Endothelial cell (in vitro differentiated cells): ENCODE data around the gene AKIRIN2. TPM values are rescaled to one million over a fixed set of nuclear protein-coding genes. Genes with fewer than 3 reads are reported as not detected.
A peak's percentile ranks its signal among the peaks of the same experiment; 100 is the strongest.
"Not testable (repeated sequence)": the region's sequence is repeated elsewhere in the genome, so short reads cannot be mapped to it uniquely, and the experiment has no call there.

ENCODE experiments used
- DNase-seq: peaks from one replicate; pipeline ENCODE4 v3.0.0; 2021; ENCODE audit warnings: low spot score
- H3K27ac Mint-ChIP-seq: one replicate; pipeline ENCODE4 v1.8.0; 2021; ENCODE audit warnings: mixed read lengths, inconsistent platforms; ENCODE audit not compliant: unreplicated experiment
- H3K27me3 Mint-ChIP-seq: one replicate; pipeline ENCODE4 v1.8.0; 2021; ENCODE audit warnings: mild to moderate bottlenecking, moderate library complexity, mixed read lengths, inconsistent platforms; ENCODE audit not compliant: unreplicated experiment
- H3K36me3 Mint-ChIP-seq: one replicate; pipeline ENCODE4 v1.8.0; 2021; ENCODE audit warnings: mild to moderate bottlenecking, low read depth, mixed read lengths, inconsistent platforms; ENCODE audit not compliant: unreplicated experiment
- H3K4me1 Mint-ChIP-seq: one replicate; pipeline ENCODE4 v1.8.0; 2021; ENCODE audit warnings: mild to moderate bottlenecking, mixed read lengths, inconsistent platforms; ENCODE audit not compliant: unreplicated experiment
- H3K4me3 Mint-ChIP-seq: one replicate; pipeline ENCODE4 v1.8.0; 2021; ENCODE audit warnings: mild to moderate bottlenecking, mixed read lengths, inconsistent platforms; ENCODE audit not compliant: unreplicated experiment
- H3K9me3 Mint-ChIP-seq: one replicate; pipeline ENCODE4 v1.8.0; 2021; ENCODE audit warnings: mixed read lengths, inconsistent platforms; ENCODE audit not compliant: unreplicated experiment
- CTCF ChIP-seq: fragments of 200-600 bp; sonication (generic); IDR thresholded peaks from one replicate; pipeline ENCODE4 v1.5.0; 2021; ENCODE audit warnings: antibody characterized with exemption; ENCODE audit not compliant: unreplicated experiment
- total RNA-seq: library from RNA; stranded (reverse); fragmentation: NEBNext Ultra II Directional; extraction: Animal tissue kit (Norgen Biotek cat#: 25700); gene quantifications from one replicate; pipeline ENCODE4 v1.2.1, GENCODE V29; 2021; ENCODE audit not compliant: unreplicated experiment

The AKIRIN2 gene
- total RNA-seq, 1 donor from 2014 or later = 59.3 TPM

DNA sequence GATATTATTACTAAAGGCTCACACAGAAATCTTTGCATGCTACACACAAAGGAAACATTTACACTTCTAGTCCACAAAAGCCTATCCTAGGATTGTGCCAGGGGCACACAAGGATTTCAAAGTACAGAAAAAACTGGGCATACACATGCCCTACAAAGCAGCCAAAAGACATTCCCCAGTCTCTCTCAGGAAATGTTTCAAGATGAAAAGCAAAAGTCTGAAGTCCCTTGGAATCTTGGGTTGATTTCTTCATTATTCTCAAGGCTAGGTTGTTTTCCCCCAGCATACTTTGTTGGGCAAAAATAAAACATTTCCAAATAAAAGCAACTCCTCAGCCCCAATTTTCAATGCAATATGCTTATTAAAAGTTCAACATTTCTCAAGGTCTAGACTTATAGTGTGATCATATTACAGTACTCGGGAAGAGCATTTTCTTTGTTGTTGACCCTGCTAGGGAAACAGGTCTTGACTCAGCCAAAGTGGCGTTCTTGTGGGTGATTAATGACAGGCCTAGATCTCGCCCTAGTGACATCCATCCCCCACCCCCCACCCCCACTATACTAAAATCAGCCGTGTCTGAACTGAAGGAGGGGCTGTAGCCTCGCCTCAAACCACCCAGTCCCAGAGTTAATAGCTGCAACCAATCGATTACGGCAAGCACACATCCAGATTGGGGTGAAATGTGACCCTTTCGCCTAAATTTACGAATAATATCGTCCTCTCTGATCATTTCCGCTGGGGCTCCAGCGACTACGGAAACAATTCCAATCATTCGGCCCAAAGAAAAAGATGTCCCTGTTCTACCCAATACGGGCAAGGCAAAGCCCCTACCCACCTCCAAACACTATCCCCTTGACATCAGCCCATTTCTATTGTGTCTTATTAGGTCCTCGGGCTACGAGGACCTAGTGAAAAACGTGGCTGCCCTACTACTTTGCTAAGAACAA is 1.4 kb downstream of the AKIRIN2 start:
- TF ChIP-seq CTCF = no peak
- H3K4me3 Mint-ChIP-seq = peak overlapping the region; percentile 99
- H3K27me3 Mint-ChIP-seq = peaks cover 16% of the 10 kb centered on the region
- H3K27ac Mint-ChIP-seq = peak overlapping the region; percentile 99
- DNase-seq = peak; percentile 10
- no peaks in the 10 kb centered on the region for H3K9me3 Mint-ChIP-seq
- peaks cover 14% of the 10 kb centered on the region for H3K36me3 Mint-ChIP-seq
- H3K4me1 Mint-ChIP-seq = peaks cover 16% of the 10 kb centered on the region

DNA sequence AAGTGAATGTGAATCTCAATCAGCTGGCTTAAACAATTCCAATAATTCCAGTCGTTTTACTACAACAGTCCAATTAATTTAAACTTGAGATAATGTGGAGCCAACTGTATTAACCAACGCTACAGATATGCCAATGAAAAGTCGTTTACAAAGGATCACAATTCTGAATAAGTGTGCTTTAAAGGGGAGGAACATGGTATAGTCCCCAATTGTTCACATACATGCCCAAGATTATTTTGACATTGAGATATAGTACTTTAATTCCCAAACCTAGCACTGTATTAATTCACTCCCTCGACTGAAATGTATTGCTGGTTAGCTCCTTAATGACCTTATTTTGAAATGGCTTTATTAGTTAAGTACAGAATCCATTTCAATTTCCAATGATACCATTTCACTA is 2.5 kb downstream of the AKIRIN2 start:
- peaks cover 18% of the 10 kb centered on the region for H3K4me1 Mint-ChIP-seq

GRCh38 chr6:87698547-87699006 is 3.5 kb downstream of the AKIRIN2 start:
- Mint-ChIP-seq H3K4me1 (peaks cover 20% of the 10 kb centered on the region), H3K27ac (no peak overlapping the region), H3K4me3 (peak overlapping the region; percentile 99), H3K27me3 (peaks cover 16% of the 10 kb centered on the region), H3K36me3 (peaks cover 14% of the 10 kb centered on the region), H3K9me3 (no peaks in the 10 kb centered on the region)
- DNase-seq = no peak
- no peak for TF ChIP-seq CTCF

More for the DNA sequence above, 2.5 kb downstream of the AKIRIN2 start:
- H3K36me3 Mint-ChIP-seq = peaks cover 14% of the 10 kb centered on the region
- peaks cover 16% of the 10 kb centered on the region for H3K27me3 Mint-ChIP-seq
- peak overlapping the region; percentile 55 for H3K27ac Mint-ChIP-seq
- TF ChIP-seq CTCF = no peak
- H3K4me3 Mint-ChIP-seq = peak overlapping the region; percentile 99
- DNase-seq = no peak
- no peaks in the 10 kb centered on the region for H3K9me3 Mint-ChIP-seq

DNA sequence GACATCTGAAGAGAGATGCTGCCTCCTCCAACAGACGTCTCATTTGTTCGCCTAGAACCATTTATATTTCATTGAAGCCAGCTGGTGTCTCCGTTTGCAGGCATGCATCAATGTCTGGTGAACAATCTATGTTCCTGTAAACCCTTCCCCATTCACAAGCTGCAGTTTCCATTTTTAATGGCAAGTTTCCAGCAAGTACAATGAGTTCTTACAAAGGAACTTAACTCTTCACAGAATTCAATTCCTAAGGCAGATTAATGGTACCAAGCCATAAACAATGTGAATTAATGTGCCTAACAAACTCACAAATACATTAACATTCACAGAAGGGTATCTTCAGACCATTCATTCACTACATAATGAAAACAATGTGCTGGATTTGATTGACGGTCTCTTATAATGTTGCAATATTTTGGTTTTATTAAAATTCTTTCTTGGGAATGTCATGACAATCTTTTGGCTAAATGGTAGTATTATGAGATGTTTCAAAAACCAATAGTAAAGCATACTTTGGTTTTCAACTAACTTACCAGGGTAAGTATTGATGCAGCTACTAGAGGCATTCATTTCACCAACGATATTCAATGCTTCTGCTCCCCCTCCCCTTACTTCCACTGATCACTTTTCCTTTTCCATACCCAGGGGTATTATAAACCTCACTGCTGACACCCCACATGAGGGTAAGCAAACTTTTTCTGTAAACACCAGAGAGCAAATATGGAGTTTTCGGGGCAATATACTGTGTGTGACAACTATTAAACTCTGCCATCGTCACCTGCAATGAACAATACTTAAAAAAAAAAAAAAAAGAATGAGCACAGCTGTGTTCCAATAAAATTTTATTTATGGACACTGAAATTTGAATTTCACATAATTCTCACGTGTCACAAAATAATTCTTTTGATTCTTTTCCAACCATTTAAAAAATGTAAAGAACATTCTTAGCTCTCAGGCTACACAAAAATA is 4.2 kb downstream of the AKIRIN2 start:
- peaks cover 20% of the 10 kb centered on the region for H3K4me1 Mint-ChIP-seq
- peaks cover 16% of the 10 kb centered on the region for H3K27me3 Mint-ChIP-seq
- no peak for TF ChIP-seq CTCF
- no peak for DNase-seq
- H3K27ac Mint-ChIP-seq = peak overlapping the region; percentile 62
- H3K36me3 Mint-ChIP-seq = peaks cover 14% of the 10 kb centered on the region
- no peaks in the 10 kb centered on the region for H3K9me3 Mint-ChIP-seq
- H3K4me3 Mint-ChIP-seq = peak overlapping the region; percentile 82

GRCh38 chr6:87696817-87697216 is 5.2 kb downstream of the AKIRIN2 start:
- H3K36me3 Mint-ChIP-seq, DNase-seq, H3K4me3 Mint-ChIP-seq, H3K27me3 Mint-ChIP-seq, H3K27ac Mint-ChIP-seq, H3K9me3 Mint-ChIP-seq: not testable (repeated sequence)
- peaks cover 18% of the 10 kb centered on the region for H3K4me1 Mint-ChIP-seq
